ENCODE measurements around the gene SIGLEC5. TPM values are rescaled to one million over a fixed set of nuclear protein-coding genes. Genes with fewer than 3 reads are reported as not detected.
A peak's percentile ranks its signal among the peaks of the same experiment; 100 is the strongest.

Gene SIGLEC5
- total and polyA plus RNA-seq, 2 donors (not counting 3 experiments of a cell fraction or from before 2014, with no cell fraction given), result not detected

DNA sequence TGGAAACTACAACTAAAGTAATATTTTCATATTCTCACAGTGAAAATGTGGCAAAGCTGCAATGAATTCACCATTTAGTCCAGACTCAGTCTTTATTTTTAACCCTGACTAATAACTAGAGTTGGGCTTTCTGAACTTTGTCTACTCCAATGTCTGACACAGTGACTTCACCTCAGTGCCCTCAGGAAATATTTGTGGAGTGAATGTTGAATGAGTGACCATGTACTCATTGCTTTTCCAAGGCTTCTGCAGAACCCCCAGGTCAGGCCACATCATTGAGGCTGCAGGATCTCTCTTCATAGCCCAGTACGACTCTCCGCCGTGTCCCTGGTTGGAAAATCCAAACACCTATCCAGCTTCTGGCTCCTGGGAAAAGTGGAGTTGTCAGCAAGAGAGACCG is 57.3 kb downstream of the SIGLEC5 start:
- Histone ChIP-seq H3K9me3 (replicated peaks; ENCODE audit: control insufficient read depth, insufficient read depth, low read length) (no peaks in the 10 kb centered on the region), H3K27ac (ENCODE audit: insufficient read depth, low read depth, low read length) (peak overlapping the region; percentile 95), H4K20me1 (replicated peaks; ENCODE audit: control insufficient read depth, extremely low read depth, insufficient read depth, low read length) (no peaks in the 10 kb centered on the region), H3K4me2 (ENCODE audit: insufficient read depth, low read length) (peak overlapping the region; percentile 96), H3K9ac (replicated peaks; ENCODE audit: extremely low read depth, insufficient read depth, low read length) (peak overlapping the region; percentile 81), H3K36me3 (ENCODE audit: control insufficient read depth in 2 of 2, extremely low read depth in 1 of 2, insufficient read depth in 2 of 2, low read length in 2 of 2) (peaks cover 0 to 5% of the 10 kb centered on the region in 2 experiments), H3K4me1 (ENCODE audit: control insufficient read depth, extremely low read depth, insufficient read depth, low read length) (peaks cover 33% of the 10 kb centered on the region), H3K79me2 (ENCODE audit: control insufficient read depth, insufficient read depth, low read length) (peaks cover 45% of the 10 kb centered on the region), H3K4me3 (replicated peaks in 1 of 3; ENCODE audit: insufficient read depth in 1 of 3, low read depth in 1 of 3, low read length in 3 of 3) (peak overlapping the region in 2 of 3 experiments; percentile 53 to 85), H2AFZ (ENCODE audit: low read depth, low read length) (no peak overlapping the region), H3K27me3 (ENCODE audit: control insufficient read depth in 2 of 2, insufficient read depth in 2 of 2, low read length in 2 of 2) (peaks cover 2 to 15% of the 10 kb centered on the region in 2 experiments), H3K9me1 (replicated peaks; ENCODE audit: control insufficient read depth, extremely low read depth, insufficient read depth, low read length) (no peaks in the 10 kb centered on the region)
- BruUV-seq (replicated peaks), result no TSS peak
- ChIA-PET CTCF (interaction anchor here (0.7 to 1.9 kb wide), 6 partner anchors 13 to 100 kb away, joined by 3 to 15 read pairs (median 4); no protein-coding TSS in a partner anchor), POLR2A (no interaction called here)
- dilution Hi-C loops (cut with MboI; ENCODE audit: extremely low pct_ligation_motif_present, low sequenced_read_pairs) (no loop called here), intact Hi-C loops (cut with micrococcal nuclease) (loop anchor here (1.0 to 10.0 kb wide), 4 partner anchors 27 to 206 kb away; no protein-coding TSS in a partner anchor)
- DNase-seq (ENCODE audit: low read depth, low spot score) (peak; percentile 71), FAIRE-seq (peak; percentile 78)
- TF ChIP-seq POLR2A (IDR thresholded peaks at IDR 0.05; ENCODE audit: low read depth, low read length), result no peak
- no peak for TF ChIP-seq MYC (IDR thresholded peaks at IDR 0.05; ENCODE audit: low read depth, low read length)
- peak; percentile 98 for TF ChIP-seq FOS (IDR thresholded peaks at IDR 0.05; ENCODE audit: borderline replicate concordance, insufficient read depth, low read length)
- TF ChIP-seq, protein P1, sequence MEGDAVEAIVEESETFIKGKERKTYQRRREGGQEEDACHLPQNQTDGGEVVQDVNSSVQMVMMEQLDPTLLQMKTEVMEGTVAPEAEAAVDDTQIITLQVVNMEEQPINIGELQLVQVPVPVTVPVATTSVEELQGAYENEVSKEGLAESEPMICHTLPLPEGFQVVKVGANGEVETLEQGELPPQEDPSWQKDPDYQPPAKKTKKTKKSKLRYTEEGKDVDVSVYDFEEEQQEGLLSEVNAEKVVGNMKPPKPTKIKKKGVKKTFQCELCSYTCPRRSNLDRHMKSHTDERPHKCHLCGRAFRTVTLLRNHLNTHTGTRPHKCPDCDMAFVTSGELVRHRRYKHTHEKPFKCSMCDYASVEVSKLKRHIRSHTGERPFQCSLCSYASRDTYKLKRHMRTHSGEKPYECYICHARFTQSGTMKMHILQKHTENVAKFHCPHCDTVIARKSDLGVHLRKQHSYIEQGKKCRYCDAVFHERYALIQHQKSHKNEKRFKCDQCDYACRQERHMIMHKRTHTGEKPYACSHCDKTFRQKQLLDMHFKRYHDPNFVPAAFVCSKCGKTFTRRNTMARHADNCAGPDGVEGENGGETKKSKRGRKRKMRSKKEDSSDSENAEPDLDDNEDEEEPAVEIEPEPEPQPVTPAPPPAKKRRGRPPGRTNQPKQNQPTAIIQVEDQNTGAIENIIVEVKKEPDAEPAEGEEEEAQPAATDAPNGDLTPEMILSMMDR (IDR thresholded peaks at IDR 0.05; ENCODE audit: extremely low read depth in 1 of 2, insufficient read depth in 1 of 2, low read depth in 1 of 2, low read length in 2 of 2), result no peak
- TF ChIP-seq, protein P2, sequence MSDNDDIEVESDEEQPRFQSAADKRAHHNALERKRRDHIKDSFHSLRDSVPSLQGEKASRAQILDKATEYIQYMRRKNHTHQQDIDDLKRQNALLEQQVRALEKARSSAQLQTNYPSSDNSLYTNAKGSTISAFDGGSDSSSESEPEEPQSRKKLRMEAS (IDR thresholded peaks at IDR 0.05; ENCODE audit: insufficient read depth, insufficient read length), result no peak
- peak; percentile 30 for TF ChIP-seq GATA2 (IDR thresholded peaks at IDR 0.05; ENCODE audit: insufficient read depth, insufficient read length, low read depth, low read length)
- TF ChIP-seq JUN (IDR thresholded peaks at IDR 0.05; ENCODE audit: borderline replicate concordance, insufficient read depth, insufficient read length, low read depth), result peak; percentile 89
- TF ChIP-seq POLR2AphosphoS5 (IDR thresholded peaks at IDR 0.05; ENCODE audit: insufficient read depth, low read depth, low read length), result peak; percentile 69
- TF ChIP-seq EZH2 (IDR thresholded peaks at IDR 0.05; ENCODE audit: borderline replicate concordance, low read depth, low read length, severe bottlenecking), result no peak
